ENCODE measurements around the gene C17orf113.

DNA sequence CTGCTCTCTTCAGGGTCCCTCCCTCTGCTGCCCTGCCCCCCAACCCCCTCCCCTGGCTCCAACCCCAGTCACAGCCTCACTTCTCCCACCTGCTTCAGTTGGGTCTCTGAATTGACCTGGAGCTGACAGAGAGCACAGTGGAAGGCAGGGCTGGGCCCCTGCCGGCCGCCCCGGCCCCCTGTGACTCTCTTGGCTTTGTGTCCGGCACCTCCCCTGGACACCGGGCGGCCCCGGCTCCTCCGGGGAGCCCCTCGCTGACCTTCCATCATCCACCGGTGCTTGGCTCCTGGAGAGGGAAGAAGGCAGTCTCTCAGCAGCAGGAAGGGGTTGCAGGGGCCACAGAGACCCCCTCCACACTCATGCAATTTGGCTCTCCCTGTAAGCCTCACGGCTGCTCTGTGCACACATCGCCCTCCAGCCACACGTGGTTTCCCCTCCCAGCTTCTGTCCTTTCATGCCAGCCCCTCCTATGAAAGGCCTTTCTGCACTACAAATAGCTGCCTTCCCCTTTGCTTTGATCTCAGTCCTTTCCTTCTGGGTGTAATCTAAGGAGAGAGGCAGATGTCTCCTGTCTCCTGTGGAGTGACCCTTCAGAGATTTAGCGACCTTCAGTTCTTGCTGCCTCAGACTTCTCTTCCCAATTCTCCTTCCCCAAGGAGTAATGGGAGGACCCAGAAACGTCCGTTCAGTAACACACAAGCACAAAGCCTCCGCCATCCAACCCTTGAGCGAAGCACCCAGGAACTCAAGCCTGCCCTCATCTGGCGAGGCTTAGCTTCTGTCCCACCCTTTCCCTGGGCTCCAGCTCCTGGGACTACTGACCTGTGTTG lies 22.2 kb downstream of the C17orf113 start:
- TF ChIP-seq, protein P1, sequence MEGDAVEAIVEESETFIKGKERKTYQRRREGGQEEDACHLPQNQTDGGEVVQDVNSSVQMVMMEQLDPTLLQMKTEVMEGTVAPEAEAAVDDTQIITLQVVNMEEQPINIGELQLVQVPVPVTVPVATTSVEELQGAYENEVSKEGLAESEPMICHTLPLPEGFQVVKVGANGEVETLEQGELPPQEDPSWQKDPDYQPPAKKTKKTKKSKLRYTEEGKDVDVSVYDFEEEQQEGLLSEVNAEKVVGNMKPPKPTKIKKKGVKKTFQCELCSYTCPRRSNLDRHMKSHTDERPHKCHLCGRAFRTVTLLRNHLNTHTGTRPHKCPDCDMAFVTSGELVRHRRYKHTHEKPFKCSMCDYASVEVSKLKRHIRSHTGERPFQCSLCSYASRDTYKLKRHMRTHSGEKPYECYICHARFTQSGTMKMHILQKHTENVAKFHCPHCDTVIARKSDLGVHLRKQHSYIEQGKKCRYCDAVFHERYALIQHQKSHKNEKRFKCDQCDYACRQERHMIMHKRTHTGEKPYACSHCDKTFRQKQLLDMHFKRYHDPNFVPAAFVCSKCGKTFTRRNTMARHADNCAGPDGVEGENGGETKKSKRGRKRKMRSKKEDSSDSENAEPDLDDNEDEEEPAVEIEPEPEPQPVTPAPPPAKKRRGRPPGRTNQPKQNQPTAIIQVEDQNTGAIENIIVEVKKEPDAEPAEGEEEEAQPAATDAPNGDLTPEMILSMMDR (conservative IDR thresholded peaks at IDR 0.05 in 1 of 2, IDR thresholded peaks at IDR 0.05 in 1 of 2; ENCODE audit: extremely low read depth in 1 of 2, insufficient read depth in 1 of 2, low read depth in 1 of 2, low read length in 2 of 2), result no peak
- no peak for TF ChIP-seq EZH2 (IDR thresholded peaks at IDR 0.05; ENCODE audit: borderline replicate concordance, low read length)
